Epithelial cell of proximal tubule (primary cell): ENCODE results near the gene ACAP3. TPM values are rescaled to one million over a fixed set of nuclear protein-coding genes. Genes with fewer than 3 reads are reported as not detected.

Experiments used
- DNase-seq: peaks from one replicate; pipeline ENCODE4 v3.0.0-alpha.2; 2011; ENCODE audit warnings: low read depth
- H3K4me3 ChIP-seq: 2 replicates; pipeline ENCODE4 v1.5.1; 2011; ENCODE audit warnings: low read depth, mild to moderate bottlenecking, low read length
- total RNA-seq: library from RNA; depleted of rRNA; stranded (reverse); fragments of >200 nt; gene quantifications from 2 replicates; pipeline ENCODE4 v1.2.3, GENCODE V29; 2015
- TF ChIP-seq, protein P1 (sequence below): conservative IDR thresholded peaks from 2 replicates; pipeline ENCODE4 v1.5.1; 2012; ENCODE audit warnings: low read depth, mild to moderate bottlenecking, low read length

Gene ACAP3
- total RNA-seq, 1 donor from 2014 or later: 29.1 TPM

- no peak overlapping the region for H3K4me3 ChIP-seq
- TF ChIP-seq, protein P1, sequence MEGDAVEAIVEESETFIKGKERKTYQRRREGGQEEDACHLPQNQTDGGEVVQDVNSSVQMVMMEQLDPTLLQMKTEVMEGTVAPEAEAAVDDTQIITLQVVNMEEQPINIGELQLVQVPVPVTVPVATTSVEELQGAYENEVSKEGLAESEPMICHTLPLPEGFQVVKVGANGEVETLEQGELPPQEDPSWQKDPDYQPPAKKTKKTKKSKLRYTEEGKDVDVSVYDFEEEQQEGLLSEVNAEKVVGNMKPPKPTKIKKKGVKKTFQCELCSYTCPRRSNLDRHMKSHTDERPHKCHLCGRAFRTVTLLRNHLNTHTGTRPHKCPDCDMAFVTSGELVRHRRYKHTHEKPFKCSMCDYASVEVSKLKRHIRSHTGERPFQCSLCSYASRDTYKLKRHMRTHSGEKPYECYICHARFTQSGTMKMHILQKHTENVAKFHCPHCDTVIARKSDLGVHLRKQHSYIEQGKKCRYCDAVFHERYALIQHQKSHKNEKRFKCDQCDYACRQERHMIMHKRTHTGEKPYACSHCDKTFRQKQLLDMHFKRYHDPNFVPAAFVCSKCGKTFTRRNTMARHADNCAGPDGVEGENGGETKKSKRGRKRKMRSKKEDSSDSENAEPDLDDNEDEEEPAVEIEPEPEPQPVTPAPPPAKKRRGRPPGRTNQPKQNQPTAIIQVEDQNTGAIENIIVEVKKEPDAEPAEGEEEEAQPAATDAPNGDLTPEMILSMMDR: no peak
- no peak for DNase-seq
These were observed 47.7 kb downstream of the ACAP3 start for GRCh38 chr1:1259951-1260600.

- H3K4me3 ChIP-seq: no peak overlapping the region
- TF ChIP-seq, protein P1: no peak
- no peak for DNase-seq
These were observed 48.2 kb downstream of the ACAP3 start for GRCh38 chr1:1259540-1259939.

DNA sequence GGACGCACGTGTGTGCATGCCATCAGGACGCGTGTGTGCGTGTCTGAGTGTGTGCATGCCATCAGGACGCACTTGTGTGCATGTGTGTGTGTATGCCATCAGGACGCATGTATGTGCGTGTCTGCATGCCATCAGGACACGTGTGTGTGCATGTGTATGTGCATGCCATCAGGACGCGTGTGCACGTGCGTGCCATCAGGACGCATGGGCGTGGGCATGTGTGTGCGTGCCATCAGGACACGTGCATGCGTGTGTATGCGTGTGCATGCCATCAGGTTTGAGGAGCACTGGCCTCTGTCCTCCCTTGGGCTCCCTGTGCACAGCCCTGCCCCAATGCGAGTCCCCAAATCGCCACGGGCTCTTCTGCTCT lies 48.6 kb downstream of the ACAP3 start:
- TF ChIP-seq, protein P1: no peak
- no peak for DNase-seq
- no peak overlapping the region for H3K4me3 ChIP-seq

DNA sequence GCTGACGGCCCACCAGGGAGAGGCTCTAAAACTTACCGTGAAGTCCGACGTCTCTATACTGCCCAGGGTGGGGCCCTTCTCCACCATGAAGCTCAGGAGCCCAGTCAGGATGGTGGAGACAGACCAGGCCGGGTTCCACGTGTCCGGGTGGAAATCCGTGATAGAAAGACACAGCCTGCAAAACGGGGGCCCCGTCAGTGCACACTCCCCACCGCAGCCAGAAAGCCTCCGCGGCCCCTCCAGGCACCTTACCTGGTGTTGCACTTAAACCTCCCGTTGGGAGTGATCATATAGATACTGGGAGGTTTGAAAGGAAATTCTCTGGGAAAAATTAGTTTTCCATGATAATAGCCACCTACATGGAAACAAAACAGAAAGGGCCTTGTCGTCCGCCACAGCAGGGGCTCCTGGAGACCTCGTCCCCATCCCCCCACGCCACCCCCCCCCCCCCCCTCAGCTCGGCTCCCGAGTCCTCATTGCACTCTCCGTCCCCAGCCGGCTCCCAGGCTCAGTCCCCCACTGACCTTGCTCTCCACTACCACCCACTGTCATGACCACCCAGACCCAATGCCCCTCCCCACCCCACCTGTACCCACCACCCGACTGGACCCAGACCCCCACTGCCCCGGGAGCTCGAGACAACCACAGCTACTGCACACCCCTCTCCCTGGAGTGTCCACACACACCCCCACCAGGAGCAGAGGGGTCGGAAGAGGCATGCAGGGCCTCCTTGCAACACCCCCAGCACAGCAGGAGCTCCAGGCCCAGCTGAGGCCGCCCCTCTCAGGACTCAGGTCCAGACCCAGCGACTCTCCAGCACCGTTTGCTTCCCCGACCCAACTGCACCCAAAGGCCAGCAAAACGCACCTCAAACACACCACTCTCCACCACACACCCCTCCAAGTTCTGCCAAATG lies 50.5 kb downstream of the ACAP3 start:
- DNase-seq: no peak
- TF ChIP-seq, protein P1: no peak
- no peak overlapping the region for H3K4me3 ChIP-seq

- TF ChIP-seq, protein P1: no peak
- no peak for DNase-seq
- H3K4me3 ChIP-seq: no peak overlapping the region
These were observed 52.1 kb downstream of the ACAP3 start for GRCh38 chr1:1255611-1256010.

DNA sequence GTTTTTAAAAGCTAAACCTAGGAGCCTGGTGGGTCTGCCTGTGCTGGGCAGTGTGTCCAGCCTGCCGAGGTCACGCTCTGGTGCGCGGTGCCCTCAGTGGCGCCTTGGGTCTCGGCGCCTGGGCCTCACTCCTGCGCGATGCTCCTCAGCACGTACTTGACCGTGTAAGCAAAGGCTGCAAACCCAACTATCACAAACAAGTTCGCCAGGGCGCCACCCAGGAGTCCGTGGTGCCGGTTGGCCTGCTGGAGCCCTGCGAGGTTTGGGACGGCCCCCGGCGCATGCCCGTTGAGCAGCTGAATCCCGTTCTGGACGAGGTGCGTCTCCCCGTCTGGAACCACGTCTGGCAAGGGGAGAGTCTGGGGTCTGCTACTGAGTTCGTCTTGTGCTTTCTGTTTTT lies 52.7 kb downstream of the ACAP3 start:
- TF ChIP-seq, protein P1: no peak
- DNase-seq: no peak
- H3K4me3 ChIP-seq: no peak overlapping the region
